ENCODE results near the gene VGLL1.

VGLL1 gene

GRCh38 chrX:136531951-136532350 is at the start of gene VGLL1:
VGLL1 (plus strand) TSS chrX:136532215; CDS start chrX:136536021, 3,806 bp downstream.
- no peak for DNase-seq (ENCODE audit: low read depth in 2 of 2, low spot score in 1 of 2)

DNA sequence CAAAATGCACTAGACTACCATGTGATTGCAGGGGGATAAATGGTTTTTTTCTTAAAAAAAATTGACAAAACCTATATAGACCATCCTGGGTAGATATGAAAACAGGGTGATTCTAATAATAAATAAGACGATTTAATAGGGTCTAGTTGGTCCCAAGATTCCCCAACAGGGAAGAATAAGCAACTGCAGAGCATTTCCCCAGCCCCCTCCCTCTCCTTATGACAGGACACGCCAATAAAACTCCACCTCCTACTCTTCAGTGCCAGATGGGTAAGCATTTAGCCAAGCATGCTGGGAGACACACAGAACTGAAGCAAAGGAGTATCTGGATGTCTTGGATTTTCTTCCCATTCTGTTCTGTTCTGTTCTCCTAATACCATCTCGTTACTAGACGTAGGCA is 44.4 kb upstream of the VGLL1 start, which contains the start of gene BRS3:
TSS of gene BRS3 (plus strand) at position 301 of the 400 bp plus-strand sequence. CDS start 168 bp downstream, outside the sequence.
- DNase-seq (ENCODE audit: low read depth in 2 of 2, low spot score in 1 of 2), result no peak

- no peak for DNase-seq (ENCODE audit: low read depth in 2 of 2, low spot score in 1 of 2)
Measured at GRCh38 chrX:136488706-136489105, 43.3 kb upstream of the VGLL1 start.

GRCh38 chrX:136491832-136492231 is 40.2 kb upstream of the VGLL1 start:
- no peak for DNase-seq (ENCODE audit: low read depth in 2 of 2, low spot score in 1 of 2)

GRCh38 chrX:136493011-136493410 is 39.0 kb upstream of the VGLL1 start:
- no peak for DNase-seq (ENCODE audit: low read depth in 2 of 2, low spot score in 1 of 2)

DNA sequence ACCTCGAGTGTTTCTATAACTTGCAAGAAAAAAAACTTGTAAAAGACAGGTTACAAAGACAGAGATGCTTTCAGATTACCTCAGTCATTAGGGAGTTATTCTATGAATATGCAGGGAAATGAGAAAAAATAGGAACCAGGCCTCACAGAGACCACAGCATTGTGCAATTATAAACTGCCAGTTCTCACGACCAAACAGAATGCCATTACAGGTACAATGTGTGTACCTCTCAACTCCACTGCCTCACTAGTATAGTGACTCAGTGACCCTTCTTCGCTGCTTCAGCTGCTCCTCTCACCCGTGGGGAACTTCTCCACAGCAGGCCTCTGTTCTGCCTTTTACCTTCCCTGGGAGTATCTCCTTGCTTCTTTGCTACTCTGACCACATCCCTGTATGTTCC is 37.0 kb upstream of the VGLL1 start:
- DNase-seq (ENCODE audit: low read depth in 2 of 2, low spot score in 1 of 2), result no peak

GRCh38 chrX:136496186-136496763 is 35.7 kb upstream of the VGLL1 start:
- DNase-seq (ENCODE audit: low read depth in 2 of 2, low spot score in 1 of 2), result peak in 1 of 2 donors; percentile 1

- peak; percentile 54 to 73 for DNase-seq (ENCODE audit: low read depth in 2 of 2, low spot score in 1 of 2)
Measured at GRCh38 chrX:136496764-136497555, 35.1 kb upstream of the VGLL1 start.

- no peak for DNase-seq (ENCODE audit: low read depth in 2 of 2, low spot score in 1 of 2)
Measured at GRCh38 chrX:136497556-136498052, 34.4 kb upstream of the VGLL1 start, which contains the start of gene HTATSF1. HTATSF1 (plus strand) TSS chrX:136497592; CDS start chrX:136497685, 93 bp downstream.

DNA sequence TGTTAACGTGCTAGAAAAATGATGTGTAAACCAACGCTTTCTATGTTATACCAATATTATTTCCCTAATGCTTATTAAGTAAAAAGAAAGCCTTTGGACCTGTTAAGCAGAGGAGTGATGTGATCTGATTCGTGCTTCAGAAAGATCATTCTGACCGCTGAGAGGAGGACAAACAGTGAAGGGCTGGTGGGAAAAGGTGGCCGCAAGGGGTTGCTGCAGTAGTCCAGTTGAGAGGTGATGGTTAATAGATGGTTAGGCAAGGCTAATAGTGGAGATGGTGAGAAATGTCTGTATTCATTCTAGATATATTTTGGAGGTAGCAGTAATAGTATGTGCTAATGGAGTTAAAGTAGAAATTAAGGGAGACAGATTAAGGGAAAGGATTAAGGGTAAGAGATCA is 12.9 kb upstream of the VGLL1 start:
- DNase-seq (ENCODE audit: low read depth in 2 of 2, low spot score in 1 of 2), result no peak

- DNase-seq (ENCODE audit: low read depth in 2 of 2, low spot score in 1 of 2), result no peak
Measured at GRCh38 chrX:136523770-136524169, 8.2 kb upstream of the VGLL1 start.

DNA sequence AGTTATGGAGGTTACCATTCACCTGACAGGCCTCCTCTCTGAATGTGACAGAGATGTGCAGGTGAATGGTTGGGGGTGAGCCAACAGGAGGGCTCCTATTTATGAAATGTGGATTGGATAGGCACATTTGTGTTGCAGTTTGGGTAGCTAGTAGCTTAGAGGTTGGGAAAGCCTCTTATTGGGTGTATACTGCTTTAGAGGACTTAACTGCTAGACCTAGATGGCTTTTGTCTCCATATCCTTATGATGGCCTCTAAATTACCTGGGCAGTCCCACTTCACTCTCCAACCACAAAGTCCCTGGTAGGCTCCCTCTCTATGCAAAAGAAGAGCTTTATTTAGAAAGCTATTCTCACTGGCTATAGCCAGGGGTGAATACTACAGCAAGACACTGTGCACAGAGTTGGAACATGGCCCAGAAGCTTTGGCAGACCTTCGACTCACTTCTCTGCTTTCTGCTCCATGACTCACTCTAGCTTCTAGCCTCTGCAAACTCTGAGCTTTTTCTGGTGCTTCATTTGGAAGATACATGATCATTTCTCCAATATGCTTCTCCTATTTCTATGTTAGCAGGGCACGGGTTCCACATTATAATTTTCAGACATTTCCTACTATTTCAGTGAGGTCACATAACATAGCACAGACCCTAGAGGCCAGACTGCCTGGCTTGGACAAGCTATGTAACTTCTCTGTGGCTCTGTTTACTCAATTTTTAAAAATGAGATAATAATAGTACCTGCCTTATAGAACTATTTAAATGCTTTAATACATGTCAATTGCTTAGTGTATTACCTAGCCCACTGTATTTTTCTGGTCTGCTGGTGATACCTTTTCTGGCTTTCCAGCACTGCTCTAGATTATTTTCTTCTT is 6.0 kb upstream of the VGLL1 start:
- no peak for DNase-seq (ENCODE audit: low read depth in 2 of 2, low spot score in 1 of 2)

DNA sequence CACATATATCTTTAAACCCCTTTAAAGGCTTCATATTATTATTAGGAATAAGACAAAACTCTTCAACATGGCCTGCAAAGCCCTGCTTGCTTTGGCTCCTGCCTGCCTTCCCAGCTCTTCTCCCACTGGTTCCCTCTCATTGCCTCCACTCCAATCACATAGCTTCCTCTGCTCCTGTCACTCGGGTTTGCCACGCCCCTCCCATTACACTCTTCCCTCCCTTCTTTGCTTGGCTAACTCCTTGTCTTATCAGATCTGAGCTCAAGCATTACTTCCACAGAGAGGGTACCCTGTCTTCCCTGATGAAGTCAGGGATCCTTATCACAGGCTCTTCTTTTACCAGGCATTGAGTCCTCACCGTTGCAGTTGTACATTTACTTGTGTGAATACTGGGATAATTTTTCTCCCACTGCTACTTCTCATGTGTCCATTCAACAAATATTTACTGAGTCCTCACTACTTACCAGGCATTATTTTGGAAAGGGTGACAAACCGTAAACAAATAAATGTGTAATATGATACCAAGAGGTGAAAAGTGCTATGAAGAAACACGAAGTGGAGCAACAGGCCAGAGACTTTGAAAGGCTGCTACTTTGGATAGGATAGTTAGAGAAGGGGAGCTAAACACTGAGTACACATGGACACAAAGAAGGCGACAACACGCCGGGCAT is 3.2 kb upstream of the VGLL1 start:
- no peak for DNase-seq (ENCODE audit: low read depth in 2 of 2, low spot score in 1 of 2)

DNA sequence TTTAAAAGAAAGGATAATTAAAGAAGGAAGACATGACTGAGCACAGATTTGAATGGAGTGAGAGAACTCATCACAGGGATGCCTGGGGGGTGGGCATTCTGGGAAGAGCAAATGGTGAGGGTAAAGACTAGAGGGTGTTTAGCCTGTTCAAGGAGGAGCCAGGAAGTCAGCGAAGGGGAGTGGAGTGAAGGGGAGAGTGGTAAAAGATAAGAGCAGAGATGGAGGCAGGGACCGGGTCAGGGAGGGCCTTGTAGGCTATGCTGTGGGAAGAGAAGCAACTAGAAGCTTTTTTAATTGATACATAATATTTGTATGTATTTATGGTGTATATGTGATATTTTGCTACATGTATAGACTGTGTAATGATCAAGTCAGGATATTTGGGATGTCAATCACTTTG is 2.2 kb upstream of the VGLL1 start:
- no peak for DNase-seq (ENCODE audit: low read depth in 2 of 2, low spot score in 1 of 2)

- DNase-seq (ENCODE audit: low read depth in 2 of 2, low spot score in 1 of 2), result no peak
Measured at GRCh38 chrX:136534131-136534530, 2.1 kb downstream of the VGLL1 start.

DNA sequence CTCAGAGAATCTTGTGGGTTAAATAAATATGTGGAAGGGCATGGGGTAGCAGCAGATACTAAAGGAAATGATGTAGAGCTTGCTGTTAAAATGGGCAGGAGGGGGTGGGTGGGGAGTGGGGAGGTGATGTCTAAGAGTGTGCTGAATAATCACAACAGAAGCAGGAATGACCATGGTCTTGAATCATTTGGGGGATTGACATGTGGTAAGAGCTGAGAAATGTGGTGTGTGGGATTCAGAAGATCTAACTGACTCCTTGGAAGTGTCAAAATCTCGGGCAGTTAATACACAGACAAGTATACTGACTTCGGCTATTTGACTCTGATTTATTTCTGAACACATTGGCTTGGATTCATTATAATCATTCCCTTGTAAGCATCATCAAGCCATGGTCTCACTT is 6.8 kb downstream of the VGLL1 start:
- no peak for DNase-seq (ENCODE audit: low read depth in 2 of 2, low spot score in 1 of 2)

DNA sequence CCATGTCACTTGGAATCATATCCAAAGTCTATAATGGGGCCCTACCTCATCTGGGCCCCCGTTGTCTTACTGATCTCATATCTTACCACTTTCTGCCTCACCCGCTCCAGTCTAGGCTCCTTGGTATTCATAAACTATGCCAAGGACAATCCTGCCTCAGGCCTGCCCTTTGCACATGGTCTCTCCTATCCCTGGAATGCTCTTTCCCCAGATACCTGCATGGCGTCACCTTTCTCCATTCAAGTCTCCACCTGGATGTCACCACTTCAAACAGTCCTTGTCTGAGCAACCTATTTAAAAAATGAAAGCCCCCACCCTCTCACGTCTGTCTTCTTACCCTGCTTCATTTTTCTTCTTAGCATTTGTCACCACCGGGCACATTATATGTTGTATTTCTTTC is 8.2 kb downstream of the VGLL1 start:
- DNase-seq (ENCODE audit: low read depth in 2 of 2, low spot score in 1 of 2), result no peak

DNA sequence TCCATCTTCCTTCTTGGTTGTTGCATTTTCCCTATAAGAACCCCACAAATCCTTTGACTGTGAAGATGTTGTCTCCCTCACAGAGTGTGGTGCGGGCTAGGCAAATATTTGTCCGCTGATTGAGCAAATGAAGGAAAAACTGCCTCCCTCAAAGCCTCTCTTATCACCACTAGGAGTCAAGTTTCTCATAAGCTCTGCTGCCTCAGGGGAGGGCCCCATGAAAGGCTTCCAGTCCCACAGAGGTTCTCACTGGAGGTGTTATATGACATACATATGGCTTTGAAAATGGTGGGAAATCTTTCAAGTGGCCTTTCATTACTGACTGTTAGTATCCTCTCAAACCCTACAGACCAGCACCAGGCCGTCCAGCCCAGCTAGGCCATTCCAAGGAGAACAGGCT is 9.3 kb downstream of the VGLL1 start:
- DNase-seq (ENCODE audit: low read depth in 2 of 2, low spot score in 1 of 2), result no peak

- DNase-seq (ENCODE audit: low read depth in 2 of 2, low spot score in 1 of 2), result no peak
Measured at GRCh38 chrX:136542281-136542680, 10.3 kb downstream of the VGLL1 start.

GRCh38 chrX:136546371-136546781 is 14.4 kb downstream of the VGLL1 start:
- DNase-seq (ENCODE audit: low read depth in 2 of 2, low spot score in 1 of 2), result no peak

GRCh38 chrX:136549226-136549625 is 17.2 kb downstream of the VGLL1 start:
- DNase-seq (ENCODE audit: low read depth in 2 of 2, low spot score in 1 of 2), result no peak

All from stimulated activated CD8-positive, alpha-beta memory T cell treated with anti-CD3 and anti-CD28 coated beads, Interleukin-4, amount 100 ng/mL, for 4 hours (primary cell).